ENCODE data around the gene KLHL22. TPM values are rescaled to one million over a fixed set of nuclear protein-coding genes. Genes with fewer than 3 reads are reported as not detected.

KLHL22 gene
- total and polyA plus RNA-seq, 2 of the 13 experiments (the other 11 are each of a cell fraction or from before 2014, with no cell fraction given): 10.9 to 14.8 TPM

- 0 out of 2 replicates have a peak, but pooled peaks have one; percentile 6 for TF ChIP-seq CTCF (CRISPR knock-in tag; IDR thresholded peaks at IDR 0.05)
- peak; percentile 77 for TF ChIP-seq RBFOX2 (IDR thresholded peaks at IDR 0.05; ENCODE audit: low read depth, low read length)
- TF ChIP-seq ZNF768 (CRISPR knock-in tag; IDR thresholded peaks at IDR 0.05): peak; percentile 36; the same call in 1 of the 2 replicates
- TF ChIP-seq TBX2 (CRISPR knock-in tag; IDR thresholded peaks at IDR 0.05; ENCODE audit: borderline replicate concordance): peak; percentile 28; the same call in 1 of the 2 replicates
- TF ChIP-seq ZNF572 (CRISPR knock-in tag; IDR thresholded peaks at IDR 0.05): no peak
- TF ChIP-seq FOXJ3 (CRISPR knock-in tag; IDR thresholded peaks at IDR 0.05; ENCODE audit: borderline replicate concordance): no peak
- TF ChIP-seq ZFP82 (CRISPR knock-in tag; IDR thresholded peaks at IDR 0.05; ENCODE audit: borderline replicate concordance): peak; percentile 88; the same call in 1 of the 2 replicates
- no peak for TF ChIP-seq ZNF180 (CRISPR knock-in tag; IDR thresholded peaks at IDR 0.05; ENCODE audit: borderline replicate concordance, low read depth)
- TF ChIP-seq EED (CRISPR knock-in tag; IDR thresholded peaks at IDR 0.05): peak; percentile 53; the same call in 1 of the 2 replicates
- TF ChIP-seq ARID2 (CRISPR knock-in tag; IDR thresholded peaks at IDR 0.05; ENCODE audit: borderline replicate concordance): peak; percentile 74; the same call in 1 of the 2 replicates
- 0 out of 2 replicates have a peak, but pooled peaks have one; percentile 57 for TF ChIP-seq SATB2 (CRISPR knock-in tag; IDR thresholded peaks at IDR 0.05)
- peak; percentile 21; the same call in 1 of the 2 replicates for TF ChIP-seq YEATS2 (CRISPR knock-in tag; IDR thresholded peaks at IDR 0.05; ENCODE audit: borderline replicate concordance)
- no peak for TF ChIP-seq ZMYM3 (CRISPR knock-in tag; IDR thresholded peaks at IDR 0.05)
- TF ChIP-seq NR1H2 (CRISPR knock-in tag; IDR thresholded peaks at IDR 0.05; ENCODE audit: borderline replicate concordance, low read depth): 0 out of 2 replicates have a peak, but pooled peaks have one; percentile 16
- no peak for TF ChIP-seq CREB3 (CRISPR knock-in tag; IDR thresholded peaks at IDR 0.05)
- peak; percentile 9; the same call in 1 of the 2 replicates for TF ChIP-seq ZMYM4 (CRISPR knock-in tag; IDR thresholded peaks at IDR 0.05)
- no peak for TF ChIP-seq ZNF562 (CRISPR knock-in tag; IDR thresholded peaks at IDR 0.05; ENCODE audit: borderline replicate concordance)
- TF ChIP-seq, protein P1, sequence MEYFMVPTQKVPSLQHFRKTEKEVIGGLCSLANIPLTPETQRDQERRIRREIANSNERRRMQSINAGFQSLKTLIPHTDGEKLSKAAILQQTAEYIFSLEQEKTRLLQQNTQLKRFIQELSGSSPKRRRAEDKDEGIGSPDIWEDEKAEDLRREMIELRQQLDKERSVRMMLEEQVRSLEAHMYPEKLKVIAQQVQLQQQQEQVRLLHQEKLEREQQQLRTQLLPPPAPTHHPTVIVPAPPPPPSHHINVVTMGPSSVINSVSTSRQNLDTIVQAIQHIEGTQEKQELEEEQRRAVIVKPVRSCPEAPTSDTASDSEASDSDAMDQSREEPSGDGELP (IDR thresholded peaks at IDR 0.05; ENCODE audit: borderline replicate concordance, low read depth): peak; percentile 58; the same call in 1 of the 2 replicates
- no peak for TF ChIP-seq PAWR (CRISPR knock-in tag; IDR thresholded peaks at IDR 0.05; ENCODE audit: borderline replicate concordance)
- TF ChIP-seq ZNF329 (CRISPR knock-in tag; IDR thresholded peaks at IDR 0.05; ENCODE audit: low read depth): peak; percentile 77; the same call in 1 of the 2 replicates
Measured at GRCh38 chr22:20494978-20495860, at the start of gene KLHL22 (continued).

All from HepG2 (cell line).